HG02943 (cell line): ENCODE data around the gene CCL5.

ENCODE experiments used
- ATAC-seq: cut with Tn5 transposase; IDR thresholded peaks from one replicate; pipeline ENCODE4 v1.9.1; 2021; ENCODE audit warnings: mild to moderate bottlenecking, low read depth, moderate library complexity; ENCODE audit not compliant: unreplicated experiment

CCL5 gene

GRCh38 chr17:35879773-35880654 is at the start of gene CCL5:
CCL5 (minus strand) TSS chr17:35880360.
- ATAC-seq = no peak

- ATAC-seq = no peak
These were observed 47.6 kb upstream of the CCL5 start for GRCh38 chr17:35927714-35928113.

GRCh38 chr17:35923609-35924114 is 43.5 kb upstream of the CCL5 start:
- ATAC-seq = no peak

- ATAC-seq = no peak
These were observed 40.1 kb upstream of the CCL5 start for GRCh38 chr17:35920229-35920628.

GRCh38 chr17:35918665-35919064 is 38.5 kb upstream of the CCL5 start:
- ATAC-seq = no peak

- ATAC-seq = no peak
These were observed 37.5 kb upstream of the CCL5 start for GRCh38 chr17:35917519-35918213.

- no peak for ATAC-seq
These were observed 35.2 kb upstream of the CCL5 start for GRCh38 chr17:35915153-35915964.

- ATAC-seq = no peak
These were observed 34.2 kb upstream of the CCL5 start for GRCh38 chr17:35914354-35914753.

GRCh38 chr17:35913609-35914008 is 33.4 kb upstream of the CCL5 start:
- ATAC-seq = no peak

- no peak for ATAC-seq
These were observed 32.8 kb upstream of the CCL5 start for GRCh38 chr17:35912942-35913341.

- ATAC-seq = no peak
These were observed 32.3 kb upstream of the CCL5 start for GRCh38 chr17:35912339-35912912.

- ATAC-seq = no peak
These were observed 29.2 kb upstream of the CCL5 start for GRCh38 chr17:35909408-35909807.

- ATAC-seq = no peak
These were observed 27.5 kb upstream of the CCL5 start for GRCh38 chr17:35907691-35908090.

- no peak for ATAC-seq
These were observed 26.9 kb upstream of the CCL5 start for GRCh38 chr17:35906926-35907637.

GRCh38 chr17:35906191-35906925 is 26.2 kb upstream of the CCL5 start:
- ATAC-seq = no peak

- no peak for ATAC-seq
These were observed 23.3 kb upstream of the CCL5 start for GRCh38 chr17:35903451-35903850.

- ATAC-seq = no peak
These were observed 21.5 kb upstream of the CCL5 start for GRCh38 chr17:35901631-35902175.

GRCh38 chr17:35900708-35901480 is 20.7 kb upstream of the CCL5 start:
- ATAC-seq = no peak
